Neural progenitor cell (in vitro differentiated cells): Measurements from ENCODE around the gene ALK. TPM values are rescaled to one million over a fixed set of nuclear protein-coding genes. Genes with fewer than 3 reads are reported as not detected.
A peak's percentile ranks its signal among the peaks of the same experiment; 100 is the strongest.

Source experiments
- DNase-seq: peaks from one replicate; pipeline ENCODE4 v3.0.0-alpha.2; 2016; ENCODE audit warnings: low spot score
- H2AFZ ChIP-seq: fragments of 200-600 bp; sonication (generic); replicated peaks from 2 replicates; pipeline ENCODE4 v1.6.1; 2016; ENCODE audit warnings: antibody characterized with exemption
- H3F3A ChIP-seq: fragments of 200-600 bp; sonication (generic); 2 replicates; pipeline ENCODE4 v1.6.1; 2016; ENCODE audit warnings: antibody characterized with exemption, low read depth
- H3K27ac ChIP-seq: fragments of 200-600 bp; sonication (generic); 2 replicates; pipeline ENCODE4 v1.5.1; 2016; ENCODE audit warnings: mild to moderate bottlenecking
- H3K27me3 ChIP-seq: fragments of 200-600 bp; sonication (generic); 2 replicates; pipeline ENCODE4 v1.6.1; 2016; ENCODE audit warnings: mild to moderate bottlenecking, moderate library complexity
- H3K36me3 ChIP-seq: fragments of 200-600 bp; sonication (generic); 2 replicates; pipeline ENCODE4 v1.5.1; 2016
- H3K4me1 ChIP-seq: fragments of 200-600 bp; sonication (generic); 2 replicates; pipeline ENCODE4 v1.6.1; 2016; ENCODE audit warnings: mixed run types
- H3K4me2 ChIP-seq: fragments of 200-600 bp; sonication (generic); 2 replicates; pipeline ENCODE4 v1.6.1; 2016
- H3K4me3 ChIP-seq: fragments of 200-600 bp; sonication (generic); 2 replicates; pipeline ENCODE4 v1.5.1; 2016
- H3K79me2 ChIP-seq: fragments of 200-600 bp; sonication (generic); 2 replicates; pipeline ENCODE4 v1.6.1; 2016; ENCODE audit warnings: low read depth
- H3K9ac ChIP-seq: fragments of 200-600 bp; sonication (generic); 2 replicates; pipeline ENCODE4 v1.6.1; 2016
- H3K9me3 ChIP-seq: fragments of 200-600 bp; sonication (generic); 2 replicates; pipeline ENCODE4 v1.5.1; 2016; ENCODE audit warnings: low read depth
- H4K20me1 ChIP-seq: fragments of 200-600 bp; sonication (generic); 2 replicates; pipeline ENCODE4 v1.6.1; 2016; ENCODE audit warnings: low read depth
- H3K27ac Mint-ChIP-seq: 3 replicates; pipeline ENCODE4 v1.8.0; 2021; ENCODE audit warnings: mixed read lengths
- H3K27me3 Mint-ChIP-seq: 2 replicates; pipeline ENCODE4 v1.8.0; 2022; ENCODE audit warnings: low read depth, mild to moderate bottlenecking, inconsistent platforms, moderate library complexity, mixed read lengths; ENCODE audit not compliant: insufficient read depth
- H3K36me3 Mint-ChIP-seq: 3 replicates; pipeline ENCODE4 v1.8.0; 2021; ENCODE audit warnings: mixed read lengths
- H3K4me1 Mint-ChIP-seq: 3 replicates; pipeline ENCODE4 v1.8.0; 2021; ENCODE audit warnings: mixed read lengths
- H3K4me3 Mint-ChIP-seq: 3 replicates; pipeline ENCODE4 v1.8.0; 2021; ENCODE audit warnings: mild to moderate bottlenecking, moderate library complexity, mixed read lengths
- H3K9me3 Mint-ChIP-seq: 3 replicates; pipeline ENCODE4 v1.8.0; 2020; ENCODE audit warnings: mixed read lengths
- CTCF ChIP-seq: fragments of 200-600 bp; sonication (generic); IDR thresholded peaks from 2 replicates; pipeline ENCODE4 v1.5.1; 2017; ENCODE audit warnings: antibody characterized with exemption, mild to moderate bottlenecking
- EZH2 ChIP-seq: fragments of 200-600 bp; sonication (generic); IDR thresholded peaks from 2 replicates; pipeline ENCODE4 v1.6.1; 2017; ENCODE audit warnings: antibody characterized with exemption, mild to moderate bottlenecking, moderate library complexity
- EZH2phosphoT487 ChIP-seq: fragments of 200-600 bp; sonication (generic); IDR thresholded peaks from 2 replicates; pipeline ENCODE4 v1.6.1; 2017; ENCODE audit warnings: antibody characterized with exemption
- total RNA-seq: library from RNA; depleted of rRNA; stranded (reverse); fragments of >200 nt; gene quantifications from 2 replicates; pipeline ENCODE4 v1.2.3, GENCODE V29; 2015; ENCODE audit warnings: low replicate concordance

ALK gene
- total RNA-seq, 1 donor from 2014 or later = not detected

GRCh38 chr2:29293830-29294438 lies 627.5 kb downstream of the ALK start:
- Histone ChIP-seq H3K79me2 (no peaks in the 10 kb centered on the region), H3K9me3 (no peaks in the 10 kb centered on the region), H4K20me1 (peaks cover 17% of the 10 kb centered on the region), H2AFZ (no peak overlapping the region), H3K4me2 (no peak overlapping the region), H3K9ac (no peak overlapping the region), H3K4me3 (no peak overlapping the region), H3K36me3 (no peaks in the 10 kb centered on the region), H3K27ac (no peak overlapping the region), H3K4me1 (peaks cover 23% of the 10 kb centered on the region), H3K27me3 (no peaks in the 10 kb centered on the region), H3F3A (peaks cover 13% of the 10 kb centered on the region)
- TF ChIP-seq CTCF (no peak), EZH2phosphoT487 (peak; percentile 38), EZH2 (no peak)
- Mint-ChIP-seq H3K4me3 (no peak overlapping the region), H3K27ac (no peak overlapping the region), H3K27me3 (peaks cover 4% of the 10 kb centered on the region), H3K9me3 (no peaks in the 10 kb centered on the region), H3K4me1 (peaks cover 17% of the 10 kb centered on the region), H3K36me3 (no peaks in the 10 kb centered on the region)
- DNase-seq = peak; percentile 74

GRCh38 chr2:29290293-29291047 lies 630.9 kb downstream of the ALK start:
- peaks cover 14% of the 10 kb centered on the region for H3K4me1 Mint-ChIP-seq
- no peak overlapping the region for H3K4me3 Mint-ChIP-seq
- no peak overlapping the region for H3K27ac Mint-ChIP-seq
- peak; percentile 72 for DNase-seq
- peaks cover 4% of the 10 kb centered on the region for H3K27me3 Mint-ChIP-seq
- Histone ChIP-seq H3K4me1 (peaks cover 22% of the 10 kb centered on the region), H2AFZ (no peak overlapping the region), H4K20me1 (peaks cover 17% of the 10 kb centered on the region), H3K9ac (no peak overlapping the region), H3K36me3 (no peaks in the 10 kb centered on the region), H3K79me2 (no peaks in the 10 kb centered on the region), H3F3A (peaks cover 13% of the 10 kb centered on the region), H3K27ac (no peak overlapping the region), H3K9me3 (no peaks in the 10 kb centered on the region), H3K4me2 (peak overlapping the region; percentile 51), H3K27me3 (no peaks in the 10 kb centered on the region), H3K4me3 (no peak overlapping the region)
- H3K9me3 Mint-ChIP-seq = no peaks in the 10 kb centered on the region
- no peak for TF ChIP-seq CTCF
- no peak for TF ChIP-seq EZH2
- TF ChIP-seq EZH2phosphoT487 = no peak
- H3K36me3 Mint-ChIP-seq = no peaks in the 10 kb centered on the region

- Mint-ChIP-seq H3K27ac (no peak overlapping the region), H3K4me1 (peaks cover 11% of the 10 kb centered on the region), H3K4me3 (no peak overlapping the region), H3K36me3 (peaks cover 7% of the 10 kb centered on the region), H3K9me3 (peaks cover 7% of the 10 kb centered on the region), H3K27me3 (peaks cover 11% of the 10 kb centered on the region)
- Histone ChIP-seq H3K4me1 (peaks cover 6% of the 10 kb centered on the region), H3K9me3 (no peaks in the 10 kb centered on the region), H4K20me1 (no peaks in the 10 kb centered on the region), H2AFZ (no peak overlapping the region), H3K4me3 (no peak overlapping the region), H3K36me3 (no peaks in the 10 kb centered on the region), H3K27me3 (no peaks in the 10 kb centered on the region), H3K4me2 (no peak overlapping the region), H3K79me2 (no peaks in the 10 kb centered on the region), H3K27ac (no peak overlapping the region), H3F3A (no peaks in the 10 kb centered on the region), H3K9ac (no peak overlapping the region)
- DNase-seq = no peak
- TF ChIP-seq EZH2 = no peak
- TF ChIP-seq EZH2phosphoT487 = no peak
- TF ChIP-seq CTCF = no peak
Measured at GRCh38 chr2:29284671-29285070, 636.7 kb downstream of the ALK start.
